ENCODE results near the gene NEIL3. TPM values are rescaled to one million over a fixed set of nuclear protein-coding genes. Genes with fewer than 3 reads are reported as not detected.

The NEIL3 gene
- total and polyA plus RNA-seq, 2 donors (not counting 1 experiment from before 2014, with no cell fraction given): 0.15 TPM; not detected in 1

DNA sequence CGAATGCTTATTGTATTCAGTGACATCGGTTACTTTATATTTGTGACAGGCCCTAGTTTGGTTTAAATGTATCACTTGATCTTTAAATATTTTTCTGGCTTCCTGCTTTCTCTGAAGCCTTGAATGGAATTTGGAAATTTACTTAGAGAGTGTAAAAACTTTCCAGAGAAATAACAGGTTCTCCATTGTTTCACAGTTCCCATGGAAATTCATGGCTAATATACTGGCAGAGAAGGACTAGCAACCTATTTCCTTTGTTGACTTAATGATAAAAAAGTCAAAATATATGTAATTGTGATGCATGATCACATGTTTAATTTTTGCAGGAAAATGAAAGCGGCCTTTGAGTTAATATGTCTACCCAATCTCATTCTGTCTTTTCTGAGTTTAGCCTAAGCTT, 13.2 kb downstream of the NEIL3 start:
- no peaks in the 10 kb centered on the region for H3K27me3 Mint-ChIP-seq
- no peaks in the 10 kb centered on the region for H3K27me3 ChIP-seq (replicated peaks in 1 of 4; ENCODE audit: control extremely low read depth in 1 of 4, control insufficient read depth in 3 of 4, insufficient read depth in 4 of 4, low read length in 3 of 4)
- WGBS (ENCODE audit: insufficient coverage): no CpG with 5 or more reads among the region's 3 CpGs
- no peak for DNase-seq
- ChIA-PET CTCF (interaction anchor here (1.6 kb wide), 1 partner anchor 275 kb away, joined by 3 read pairs; no protein-coding TSS in a partner anchor), POLR2A (no interaction called here)
- H3K4me3 ChIP-seq (ENCODE audit: control extremely low read depth in 1 of 5, extremely low read depth in 1 of 5, insufficient read depth in 1 of 5, low read depth in 2 of 5, low read length in 4 of 5): no peak overlapping the region
- H3K36me3 ChIP-seq (replicated peaks in 1 of 2; ENCODE audit: control extremely low read depth in 1 of 2, control insufficient read depth in 1 of 2, extremely low read depth in 1 of 2, insufficient read depth in 2 of 2, low read length in 1 of 2): no peaks in the 10 kb centered on the region
- intact Hi-C loops (cut with micrococcal nuclease): no loop called here
- no peak overlapping the region for H2AFZ ChIP-seq (ENCODE audit: insufficient read depth, low read depth, low read length, poor library complexity, severe bottlenecking)
- H3K79me2 ChIP-seq (ENCODE audit: control insufficient read depth, insufficient read depth, low read length): no peaks in the 10 kb centered on the region
- ATAC-seq (ENCODE audit: low read depth): no peak
- TF ChIP-seq, protein P1, sequence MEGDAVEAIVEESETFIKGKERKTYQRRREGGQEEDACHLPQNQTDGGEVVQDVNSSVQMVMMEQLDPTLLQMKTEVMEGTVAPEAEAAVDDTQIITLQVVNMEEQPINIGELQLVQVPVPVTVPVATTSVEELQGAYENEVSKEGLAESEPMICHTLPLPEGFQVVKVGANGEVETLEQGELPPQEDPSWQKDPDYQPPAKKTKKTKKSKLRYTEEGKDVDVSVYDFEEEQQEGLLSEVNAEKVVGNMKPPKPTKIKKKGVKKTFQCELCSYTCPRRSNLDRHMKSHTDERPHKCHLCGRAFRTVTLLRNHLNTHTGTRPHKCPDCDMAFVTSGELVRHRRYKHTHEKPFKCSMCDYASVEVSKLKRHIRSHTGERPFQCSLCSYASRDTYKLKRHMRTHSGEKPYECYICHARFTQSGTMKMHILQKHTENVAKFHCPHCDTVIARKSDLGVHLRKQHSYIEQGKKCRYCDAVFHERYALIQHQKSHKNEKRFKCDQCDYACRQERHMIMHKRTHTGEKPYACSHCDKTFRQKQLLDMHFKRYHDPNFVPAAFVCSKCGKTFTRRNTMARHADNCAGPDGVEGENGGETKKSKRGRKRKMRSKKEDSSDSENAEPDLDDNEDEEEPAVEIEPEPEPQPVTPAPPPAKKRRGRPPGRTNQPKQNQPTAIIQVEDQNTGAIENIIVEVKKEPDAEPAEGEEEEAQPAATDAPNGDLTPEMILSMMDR (IDR thresholded peaks at IDR 0.05): no peak
- TF ChIP-seq EZH2 (IDR thresholded peaks at IDR 0.05; ENCODE audit: borderline replicate concordance, insufficient read depth, low read depth, low read length, poor library complexity, severe bottlenecking): no peak
- H3K4me2 ChIP-seq (replicated peaks; ENCODE audit: low read depth, low read length, poor library complexity, severe bottlenecking): no peak overlapping the region
- H3K9ac ChIP-seq (ENCODE audit: low read length): no peak overlapping the region
- no peaks in the 10 kb centered on the region for H3K9me3 ChIP-seq (ENCODE audit: control extremely low read depth in 1 of 3, control insufficient read depth in 2 of 3, insufficient read depth in 1 of 3, low read length in 2 of 3)
- H3K4me3 Mint-ChIP-seq: no peak overlapping the region
- H3K27ac ChIP-seq (ENCODE audit: low read length in 2 of 2): no peak overlapping the region
- H3K4me1 ChIP-seq (ENCODE audit: control insufficient read depth in 2 of 2, insufficient read depth in 2 of 2, low read length in 2 of 2): no peaks in the 10 kb centered on the region
- peaks cover 5% of the 10 kb centered on the region for H3K4me1 Mint-ChIP-seq
- H3K9me3 Mint-ChIP-seq (ENCODE audit: insufficient read depth): no peaks in the 10 kb centered on the region
- no peaks in the 10 kb centered on the region for H4K20me1 ChIP-seq (ENCODE audit: control insufficient read depth, insufficient read depth, low read length, poor library complexity, severe bottlenecking)
- H3K27ac Mint-ChIP-seq: no peak overlapping the region

DNA sequence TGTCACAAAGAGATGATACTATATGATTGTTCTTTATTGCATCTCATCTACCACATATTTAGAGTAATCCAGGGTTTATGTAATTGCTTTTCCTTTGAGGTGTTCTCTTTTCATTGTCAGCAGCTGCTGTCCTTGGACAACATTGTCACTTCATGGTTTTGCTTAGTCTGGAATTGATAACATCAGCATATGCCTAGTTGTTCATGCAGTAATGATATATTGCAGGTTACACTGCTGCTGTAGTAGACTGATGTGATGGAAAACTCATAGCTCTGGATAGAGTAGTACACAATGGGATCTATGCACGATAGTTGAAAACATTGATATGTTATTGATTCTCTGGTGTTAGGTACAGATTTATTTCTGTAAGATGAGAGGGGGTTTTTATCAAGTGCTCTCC, 13.7 kb downstream of the NEIL3 start:
- Histone ChIP-seq H3K27me3 (replicated peaks in 1 of 4; ENCODE audit: control extremely low read depth in 1 of 4, control insufficient read depth in 3 of 4, insufficient read depth in 4 of 4, low read length in 3 of 4) (no peaks in the 10 kb centered on the region), H3K27ac (ENCODE audit: low read length in 2 of 2) (no peak overlapping the region), H3K4me1 (ENCODE audit: control insufficient read depth in 2 of 2, insufficient read depth in 2 of 2, low read length in 2 of 2) (no peaks in the 10 kb centered on the region), H3K9ac (ENCODE audit: low read length) (no peak overlapping the region), H4K20me1 (ENCODE audit: control insufficient read depth, insufficient read depth, low read length, poor library complexity, severe bottlenecking) (no peaks in the 10 kb centered on the region), H3K4me2 (replicated peaks; ENCODE audit: low read depth, low read length, poor library complexity, severe bottlenecking) (no peak overlapping the region), H2AFZ (ENCODE audit: insufficient read depth, low read depth, low read length, poor library complexity, severe bottlenecking) (no peak overlapping the region), H3K4me3 (ENCODE audit: control extremely low read depth in 1 of 5, extremely low read depth in 1 of 5, insufficient read depth in 1 of 5, low read depth in 2 of 5, low read length in 4 of 5) (no peak overlapping the region), H3K79me2 (ENCODE audit: control insufficient read depth, insufficient read depth, low read length) (no peaks in the 10 kb centered on the region), H3K36me3 (replicated peaks in 1 of 2; ENCODE audit: control extremely low read depth in 1 of 2, control insufficient read depth in 1 of 2, extremely low read depth in 1 of 2, insufficient read depth in 2 of 2, low read length in 1 of 2) (no peaks in the 10 kb centered on the region), H3K9me3 (ENCODE audit: control extremely low read depth in 1 of 3, control insufficient read depth in 2 of 3, insufficient read depth in 1 of 3, low read length in 2 of 3) (no peaks in the 10 kb centered on the region)
- ATAC-seq (ENCODE audit: low read depth) (no peak), DNase-seq (no peak)
- no peaks in the 10 kb centered on the region for H3K27me3 Mint-ChIP-seq
- no CpG with 5 or more reads among the region's 1 CpG for WGBS (ENCODE audit: insufficient coverage)
- H3K4me1 Mint-ChIP-seq: peaks cover 5% of the 10 kb centered on the region
- H3K4me3 Mint-ChIP-seq: no peak overlapping the region
- TF ChIP-seq, protein P1 (IDR thresholded peaks at IDR 0.05): no peak
- no peak for TF ChIP-seq EZH2 (IDR thresholded peaks at IDR 0.05; ENCODE audit: borderline replicate concordance, insufficient read depth, low read depth, low read length, poor library complexity, severe bottlenecking)
- intact Hi-C loops (cut with micrococcal nuclease): no loop called here
- no peak overlapping the region for H3K27ac Mint-ChIP-seq
- POLR2A ChIA-PET: no interaction called here
- CTCF ChIA-PET: interaction anchor here (1.6 kb wide), 1 partner anchor 276 kb away, joined by 3 read pairs; no protein-coding TSS in a partner anchor
- H3K9me3 Mint-ChIP-seq (ENCODE audit: insufficient read depth): no peaks in the 10 kb centered on the region
